ENCODE results near the gene ATP1A3.

The ATP1A3 gene

GRCh38 chr19:41984961-41985360, 9.1 kb downstream of the ATP1A3 start:
- no peak for DNase-seq

- no peak for DNase-seq
These were observed 12.3 kb downstream of the ATP1A3 start for GRCh38 chr19:41981724-41982123.

- no peak for DNase-seq
These were observed 15.6 kb downstream of the ATP1A3 start for GRCh38 chr19:41978470-41978869.

GRCh38 chr19:41977916-41978315, 16.1 kb downstream of the ATP1A3 start:
- no peak for DNase-seq

- no peak for DNase-seq
These were observed 19.4 kb downstream of the ATP1A3 start for GRCh38 chr19:41974652-41975051.

GRCh38 chr19:41971363-41971762, 22.7 kb downstream of the ATP1A3 start:
- no peak for DNase-seq

- DNase-seq: no peak
These were observed 24.1 kb downstream of the ATP1A3 start for GRCh38 chr19:41969772-41970458.

GRCh38 chr19:41968751-41969595, 25.1 kb downstream of the ATP1A3 start:
- no peak for DNase-seq

GRCh38 chr19:41967054-41967783, 26.8 kb downstream of the ATP1A3 start:
- DNase-seq: no peak

- DNase-seq: no peak
These were observed 28.9 kb downstream of the ATP1A3 start for GRCh38 chr19:41965106-41965505.

- no peak for DNase-seq
These were observed 33.1 kb downstream of the ATP1A3 start for GRCh38 chr19:41960973-41961372.

- DNase-seq: peak; percentile 47
These were observed 34.7 kb downstream of the ATP1A3 start, which contains the start of gene RABAC1 for GRCh38 chr19:41959056-41960053. RABAC1 (minus strand) TSS chr19:41959321; CDS start chr19:41959292, 29 bp downstream.

GRCh38 chr19:41958367-41959055, 35.5 kb downstream of the ATP1A3 start:
- DNase-seq: no peak

- DNase-seq: no peak
These were observed 36.1 kb downstream of the ATP1A3 start for GRCh38 chr19:41957838-41958366.

GRCh38 chr19:41957161-41957837, 36.7 kb downstream of the ATP1A3 start:
- DNase-seq: no peak

- DNase-seq: no peak
These were observed 37.4 kb downstream of the ATP1A3 start for GRCh38 chr19:41956621-41957020.

GRCh38 chr19:41955521-41955920, 38.5 kb downstream of the ATP1A3 start:
- DNase-seq: no peak

- DNase-seq: no peak
These were observed 42.3 kb downstream of the ATP1A3 start for GRCh38 chr19:41951686-41952172.

GRCh38 chr19:41947091-41947490, 46.9 kb downstream of the ATP1A3 start:
- DNase-seq: no peak

- no peak for DNase-seq
These were observed 48.8 kb downstream of the ATP1A3 start for GRCh38 chr19:41945135-41945766.
